ENCODE data around the gene GATAD2B. TPM values are rescaled to one million over a fixed set of nuclear protein-coding genes. Genes with fewer than 3 reads are reported as not detected.
"Not testable (repeated sequence)": the region's sequence is repeated elsewhere in the genome, so short reads cannot be mapped to it uniquely, and the experiment has no call there.

The GATAD2B gene
- total and polyA plus RNA-seq, 8 donors, result 2.7 to 26.3 (median 16.0) TPM

DNA sequence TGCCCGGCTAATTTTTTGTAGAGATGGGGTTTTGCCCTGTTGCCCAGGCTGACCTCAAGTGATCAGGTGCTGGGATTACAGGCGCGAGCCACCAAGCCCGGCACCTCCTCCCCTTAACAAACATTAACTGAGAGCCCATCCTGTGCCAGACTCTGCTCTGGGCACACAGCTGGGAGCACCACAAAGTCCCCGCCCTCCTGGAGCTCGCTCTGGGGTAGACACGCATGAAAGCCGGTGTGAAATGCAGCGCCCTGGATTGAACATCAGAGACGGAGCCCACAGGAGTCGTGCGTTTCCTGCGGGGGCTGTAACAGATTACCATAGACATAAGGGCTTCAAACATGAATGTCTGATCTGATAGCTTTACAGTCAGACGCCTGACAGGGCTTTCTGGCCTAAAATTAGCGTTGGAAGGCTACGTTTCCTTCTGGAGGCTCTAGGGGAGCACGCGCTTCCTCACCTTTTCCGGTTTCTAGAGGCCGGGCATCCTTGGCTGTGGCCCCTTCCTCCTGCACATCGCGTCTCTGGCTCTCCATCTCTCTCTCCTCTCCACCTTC lies 133.2 kb downstream of the GATAD2B start:
- peaks cover 0 to 7% (median 0%) of the 10 kb centered on the region in 3 donors for H3K27me3 ChIP-seq
- peaks cover 6 to 36% (median 17%) of the 10 kb centered on the region in 4 donors for H3K4me1 ChIP-seq
- TF ChIP-seq POLR2AphosphoS5 (IDR thresholded peaks at IDR 0.05), result no peak
- TF ChIP-seq POLR2A (IDR thresholded peaks at IDR 0.05), result no peak
- TF ChIP-seq EP300 (IDR thresholded peaks at IDR 0.05), result no peak
- TF ChIP-seq, protein P1, sequence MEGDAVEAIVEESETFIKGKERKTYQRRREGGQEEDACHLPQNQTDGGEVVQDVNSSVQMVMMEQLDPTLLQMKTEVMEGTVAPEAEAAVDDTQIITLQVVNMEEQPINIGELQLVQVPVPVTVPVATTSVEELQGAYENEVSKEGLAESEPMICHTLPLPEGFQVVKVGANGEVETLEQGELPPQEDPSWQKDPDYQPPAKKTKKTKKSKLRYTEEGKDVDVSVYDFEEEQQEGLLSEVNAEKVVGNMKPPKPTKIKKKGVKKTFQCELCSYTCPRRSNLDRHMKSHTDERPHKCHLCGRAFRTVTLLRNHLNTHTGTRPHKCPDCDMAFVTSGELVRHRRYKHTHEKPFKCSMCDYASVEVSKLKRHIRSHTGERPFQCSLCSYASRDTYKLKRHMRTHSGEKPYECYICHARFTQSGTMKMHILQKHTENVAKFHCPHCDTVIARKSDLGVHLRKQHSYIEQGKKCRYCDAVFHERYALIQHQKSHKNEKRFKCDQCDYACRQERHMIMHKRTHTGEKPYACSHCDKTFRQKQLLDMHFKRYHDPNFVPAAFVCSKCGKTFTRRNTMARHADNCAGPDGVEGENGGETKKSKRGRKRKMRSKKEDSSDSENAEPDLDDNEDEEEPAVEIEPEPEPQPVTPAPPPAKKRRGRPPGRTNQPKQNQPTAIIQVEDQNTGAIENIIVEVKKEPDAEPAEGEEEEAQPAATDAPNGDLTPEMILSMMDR (IDR thresholded peaks at IDR 0.05), result no peak
- WGBS, 5 donors, result 29 to 48% (median 44%) methylated on average over 12 to 22 of the region's 22 CpGs
- H3K4me3 ChIP-seq, result peak overlapping the region; percentile 14 to 36 (median 27)
- H3K9me3 ChIP-seq, result no peaks in the 10 kb centered on the region
- DNase-seq, result no peak
- H3K36me3 ChIP-seq, result no peaks in the 10 kb centered on the region
- peak overlapping the region; percentile 60 to 93 (median 85) for H3K27ac ChIP-seq
- intact Hi-C loops (cut with DNase I; ENCODE audit: low total_unique reads), result loop anchor here (10.0 kb wide), 1 partner anchor 155 kb away; the partner anchor contains the start of gene DENND4B

DNA sequence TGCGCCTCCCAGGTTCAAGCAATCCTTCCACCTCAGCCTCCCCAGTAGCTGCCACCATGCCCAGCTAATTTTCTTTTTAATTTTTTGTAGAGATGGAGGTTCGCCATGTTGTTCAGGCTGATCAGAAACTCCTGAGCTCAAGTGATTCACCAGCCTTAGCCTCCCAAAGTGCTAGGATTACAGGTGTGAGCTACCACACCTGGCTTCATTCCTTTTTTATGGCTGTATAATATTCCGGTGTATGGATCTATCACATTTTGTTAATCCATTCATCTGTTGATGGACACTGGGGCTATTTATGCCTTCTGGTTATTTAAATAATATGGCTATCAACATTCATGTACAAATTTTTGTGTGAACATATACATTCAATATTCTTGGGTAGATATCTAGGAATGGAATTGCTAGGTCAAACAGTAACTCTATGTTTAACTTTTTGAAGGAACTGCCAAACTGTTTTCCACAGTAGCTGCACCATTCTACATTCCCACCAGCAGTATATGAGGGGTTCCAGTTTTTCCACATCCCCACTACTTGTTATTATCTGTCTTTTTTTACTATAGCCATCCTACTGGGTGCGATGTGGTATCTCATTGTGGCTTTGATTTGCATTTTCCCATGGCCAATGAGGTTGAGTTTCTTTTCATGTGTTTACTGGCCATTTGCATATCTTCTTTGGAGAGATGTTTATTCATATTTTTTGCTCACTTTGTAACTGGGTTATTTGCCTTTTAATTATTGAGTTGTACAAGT lies 136.6 kb downstream of the GATAD2B start:
- no peak for TF ChIP-seq POLR2AphosphoS5 (IDR thresholded peaks at IDR 0.05)
- Histone ChIP-seq H3K36me3 (no peaks in the 10 kb centered on the region), H3K9me3 (no peaks in the 10 kb centered on the region), H3K4me1 (peaks cover 18 to 45% (median 33%) of the 10 kb centered on the region in 4 donors), H3K27me3 (no peaks in the 10 kb centered on the region), H3K4me3 (no peak overlapping the region), H3K27ac (no peak overlapping the region)
- DNase-seq, result no peak
- 92 to 98% (median 96%) methylated on average over 4 of the region's 4 CpGs for WGBS, 5 donors
- intact Hi-C loops (cut with DNase I; ENCODE audit: low total_unique reads), result no loop called here

DNA sequence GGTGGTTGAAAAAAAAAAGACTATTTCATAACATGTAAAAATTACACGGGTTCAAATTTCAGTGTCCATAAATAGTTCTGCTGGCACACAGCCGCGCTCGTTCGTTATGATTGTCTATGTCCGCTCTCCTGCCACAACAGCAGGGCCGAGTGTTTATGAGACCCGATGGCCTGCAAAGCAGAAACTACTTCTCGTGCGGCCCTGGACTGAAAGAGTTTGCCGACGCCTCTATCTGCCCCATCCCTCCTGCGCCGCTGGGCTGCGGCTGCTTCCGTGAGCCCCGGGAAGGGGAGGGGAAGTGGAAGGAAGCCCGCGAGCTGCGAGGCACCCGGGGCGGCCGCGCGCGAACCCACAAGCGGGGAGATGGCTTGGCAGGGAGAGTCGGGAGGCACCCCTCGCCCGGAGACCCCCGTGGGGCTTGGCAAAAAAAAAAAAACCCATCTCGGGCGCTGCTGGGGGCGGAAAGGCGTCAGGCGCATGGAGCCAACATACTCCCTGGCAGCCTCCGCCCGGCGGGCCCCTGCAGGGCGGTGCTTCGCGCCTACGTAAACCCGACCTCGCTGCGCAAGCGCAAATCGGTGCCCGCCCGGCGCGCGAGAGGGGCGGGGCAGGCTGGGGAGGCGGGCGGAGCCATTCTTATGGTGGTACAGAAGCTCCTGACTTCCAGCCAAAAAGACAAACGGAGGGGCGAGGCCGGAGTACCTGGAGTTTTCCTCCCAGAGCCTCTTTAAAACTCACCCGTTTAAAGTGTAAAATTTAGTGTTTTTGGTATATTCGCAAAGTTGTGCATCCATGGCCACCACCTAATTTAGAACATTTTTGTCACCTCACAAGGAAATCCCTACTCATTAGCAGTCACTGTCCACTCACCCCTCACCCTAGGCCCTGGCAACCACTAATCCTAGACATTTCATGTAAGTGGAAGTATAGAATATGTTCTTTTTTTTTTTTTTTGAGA lies 139.3 kb downstream of the GATAD2B start:
- DNase-seq, result peak; percentile 93 to 98
- Histone ChIP-seq H3K4me3 (peak overlapping the region; percentile 50 to 65 (median 56)), H3K9me3 (no peaks in the 10 kb centered on the region), H3K36me3 (peaks cover 0 to 19% (median 11%) of the 10 kb centered on the region in 4 donors), H3K27ac (peak overlapping the region; percentile 95 to 99 (median 98)), H3K27me3 (no peaks in the 10 kb centered on the region), H3K4me1 (peaks cover 21 to 47% (median 44%) of the 10 kb centered on the region in 4 donors)
- WGBS, 5 donors, result 0% methylated on average over 39 to 61 of the region's 61 CpGs
- intact Hi-C loops (cut with DNase I; ENCODE audit: low total_unique reads), result no loop called here
- TF ChIP-seq POLR2AphosphoS5 (IDR thresholded peaks at IDR 0.05), result peak; percentile 98 to 99 (median 99)
- no peak for TF ChIP-seq EP300 (IDR thresholded peaks at IDR 0.05)
- peak in 2 of 4 donors; percentile 94 to 98 for TF ChIP-seq POLR2A (IDR thresholded peaks at IDR 0.05)
- TF ChIP-seq, protein P1 (IDR thresholded peaks at IDR 0.05), result peak in 1 of 7 experiments; percentile 24

DNA sequence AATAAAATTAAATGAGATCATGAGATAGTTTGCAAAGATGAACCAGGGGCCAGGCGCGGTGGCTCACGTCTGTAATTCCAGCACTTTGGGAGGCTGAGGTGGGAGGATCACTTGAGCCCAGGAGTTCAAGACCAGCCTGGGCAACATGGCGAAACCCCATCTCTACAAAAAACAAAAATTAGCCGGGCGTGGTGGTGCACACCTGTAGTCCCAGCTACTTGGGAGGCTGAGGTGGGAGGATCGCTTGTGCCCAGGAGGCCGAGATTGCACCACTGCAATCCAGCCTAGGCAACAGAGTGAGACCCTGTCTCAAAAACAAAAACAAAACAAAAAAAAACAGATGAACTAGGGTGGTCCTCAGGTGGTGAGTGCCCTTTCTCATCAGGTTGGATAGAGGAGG lies 140.1 kb downstream of the GATAD2B start:
- H3K9me3 ChIP-seq; DNase-seq; intact Hi-C loops (cut with DNase I; ENCODE audit: low total_unique reads); H3K27me3 ChIP-seq: not testable (repeated sequence)
- Histone ChIP-seq H3K4me3 (peak overlapping the region; percentile 50 to 65 (median 56)), H3K36me3 (peaks cover 0 to 20% (median 11%) of the 10 kb centered on the region in 4 donors), H3K27ac (peak overlapping the region; percentile 95 to 99 (median 98)), H3K4me1 (peaks cover 29 to 54% (median 52%) of the 10 kb centered on the region in 4 donors)
- 87 to 94% (median 92%) methylated on average over 8 of the region's 8 CpGs for WGBS, 5 donors

DNA sequence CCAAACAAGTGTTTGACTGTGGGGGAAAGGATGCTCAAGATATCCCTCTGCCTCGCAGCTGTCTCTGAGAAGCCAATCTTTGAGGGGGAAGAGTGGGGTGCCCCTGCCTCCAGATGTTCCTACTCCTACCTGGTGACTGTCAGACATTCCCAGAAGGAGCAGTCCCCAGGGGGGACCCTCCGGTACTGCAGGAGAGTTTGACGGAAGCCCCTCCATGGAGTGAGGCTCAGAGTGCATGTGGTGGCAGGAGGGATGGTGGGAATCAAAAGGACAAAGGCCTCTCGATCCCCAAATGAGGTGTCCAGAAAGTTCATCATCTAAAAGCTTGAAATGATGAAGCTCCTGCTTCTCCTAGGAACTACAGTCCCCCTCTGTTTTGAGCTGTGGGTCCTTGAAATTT lies 142.2 kb downstream of the GATAD2B start:
- H3K4me1 ChIP-seq, result peaks cover 48 to 72% (median 70%) of the 10 kb centered on the region in 4 donors
- DNase-seq, result no peak
- H3K9me3 ChIP-seq, result no peaks in the 10 kb centered on the region
- intact Hi-C loops (cut with DNase I; ENCODE audit: low total_unique reads), result no loop called here
- no peaks in the 10 kb centered on the region for H3K27me3 ChIP-seq
- H3K36me3 ChIP-seq, result peaks cover 0 to 20% (median 11%) of the 10 kb centered on the region in 4 donors
- WGBS, 5 donors, result 64 to 77% (median 66%) methylated on average over 4 of the region's 4 CpGs
- no peak overlapping the region for H3K4me3 ChIP-seq
- TF ChIP-seq POLR2A (IDR thresholded peaks at IDR 0.05), result no peak
- TF ChIP-seq, protein P1 (IDR thresholded peaks at IDR 0.05), result no peak
- no peak for TF ChIP-seq POLR2AphosphoS5 (IDR thresholded peaks at IDR 0.05)
- no peak for TF ChIP-seq EP300 (IDR thresholded peaks at IDR 0.05)
- H3K27ac ChIP-seq, result peak overlapping the region in 3 of 5 donors; percentile 19 to 93 (median 22)

Measured in stomach (tissue), 9 donors.